ENCODE measurements around the gene ADAM12.

- TF ChIP-seq ZNF30 (CRISPR knock-in tag; IDR thresholded peaks at IDR 0.05) (no peak), RBFOX2 (IDR thresholded peaks at IDR 0.05; ENCODE audit: low read depth, low read length) (no peak), FOXP4 (CRISPR knock-in tag; IDR thresholded peaks at IDR 0.05) (no peak), ZNF850 (CRISPR knock-in tag; conservative IDR thresholded peaks at IDR 0.05) (no peak), CTCF (CRISPR knock-in tag; IDR thresholded peaks at IDR 0.05) (no peak), POLR2A (IDR thresholded peaks at IDR 0.05; ENCODE audit: insufficient read depth in 1 of 2, low read depth in 2 of 2, low read length in 2 of 2) (no peak), EP300 (IDR thresholded peaks at IDR 0.05; ENCODE audit: low read depth in 2 of 2, low read length in 2 of 2) (no peak), EP300 (CRISPR knock-in tag; IDR thresholded peaks at IDR 0.05; ENCODE audit: borderline replicate concordance) (no peak), RXRA (CRISPR knock-in tag; IDR thresholded peaks at IDR 0.05) (no peak), RARA (CRISPR knock-in tag; IDR thresholded peaks at IDR 0.05) (no peak), ZNF317 (CRISPR knock-in tag; IDR thresholded peaks at IDR 0.05) (no peak), ZNF879 (CRISPR knock-in tag; IDR thresholded peaks at IDR 0.05) (no peak)
Measured at GRCh38 chr10:126421756-126422256, 33.5 kb upstream of the ADAM12 start.
